UCSD-AML1 (cell line): Measurements from ENCODE around the gene BANF1.
A peak's percentile ranks its signal among the peaks of the same experiment; 100 is the strongest.
"Not testable (repeated sequence)": the region's sequence is repeated elsewhere in the genome, so short reads cannot be mapped to it uniquely, and the experiment has no call there.

ENCODE experiments used
- DNase-seq: peaks from one replicate; lab custom pipeline; 2025; ENCODE audit not compliant: unreplicated experiment; lab: John Stamatoyannopoulos, UW

BANF1 gene

GRCh38 chr11:66010036-66010435 lies 7.7 kb downstream of the BANF1 start:
- not testable (repeated sequence) for DNase-seq

- no peak for DNase-seq
Observed at GRCh38 chr11:66011239-66011784, 9.0 kb downstream of the BANF1 start.

- no peak for DNase-seq
Observed at GRCh38 chr11:66011785-66012303, 9.5 kb downstream of the BANF1 start, which contains the start of gene CST6. Gene CST6, plus strand, starts transcription at chr11:66012008. Its CDS starts 37 bp downstream, at chr11:66012045.

- no peak for DNase-seq
Observed at GRCh38 chr11:66012371-66012945, 10.2 kb downstream of the BANF1 start.

- DNase-seq, result peak; percentile 46
Observed at GRCh38 chr11:66012946-66013761, 10.9 kb downstream of the BANF1 start.

GRCh38 chr11:66013762-66014100 lies 11.4 kb downstream of the BANF1 start:
- no peak for DNase-seq

GRCh38 chr11:66014804-66015453 lies 12.6 kb downstream of the BANF1 start:
- no peak for DNase-seq

- no peak for DNase-seq
Observed at GRCh38 chr11:66015454-66015881, 13.2 kb downstream of the BANF1 start.

GRCh38 chr11:66015936-66016792 lies 13.9 kb downstream of the BANF1 start:
- DNase-seq, result no peak

- no peak for DNase-seq
Observed at GRCh38 chr11:66016793-66017177, 14.5 kb downstream of the BANF1 start.

GRCh38 chr11:66017321-66017720 lies 15.0 kb downstream of the BANF1 start:
- DNase-seq, result no peak

- DNase-seq, result no peak
Observed at GRCh38 chr11:66020212-66020611, 17.9 kb downstream of the BANF1 start.

- DNase-seq, result peak; percentile 81
Observed at GRCh38 chr11:66020618-66021357, 18.5 kb downstream of the BANF1 start.

- DNase-seq, result peak; percentile 79
Observed at GRCh38 chr11:66022401-66023185, 20.3 kb downstream of the BANF1 start.

- not testable (repeated sequence) for DNase-seq
Observed at GRCh38 chr11:66023186-66023440, 20.8 kb downstream of the BANF1 start.

GRCh38 chr11:66026017-66026529 lies 23.8 kb downstream of the BANF1 start, which contains the start of gene CATSPER1:
Gene CATSPER1, minus strand, starts transcription at chr11:66026479. Its CDS starts 100 bp downstream, at chr11:66026379.
- no peak for DNase-seq

GRCh38 chr11:66032957-66033735 lies 30.8 kb downstream of the BANF1 start:
- DNase-seq, result no peak

- no peak for DNase-seq
Observed at GRCh38 chr11:66035653-66036333, 33.5 kb downstream of the BANF1 start.
